Adrenal gland (tissue), 12 donors: Measurements from ENCODE around the gene PLCH2. TPM values are rescaled to one million over a fixed set of nuclear protein-coding genes. Genes with fewer than 3 reads are reported as not detected.

ENCODE experiments used
- DNase-seq, 7 donors: peaks; one replicate each; pipeline ENCODE4 v3.0.0-alpha.2; 2019 to 2020
- H3K27ac ChIP-seq, 5 donors: fragments of 200-600 bp; sonication (generic) in 4 of 5; 1 replicate in 3 of 5; 2 replicates in 2 of 5; pipeline versions ENCODE4 v1.5.1 to v1.8.0; 2016 to 2020; ENCODE audit warnings: mild to moderate bottlenecking in 1 of 5
- H3K27me3 ChIP-seq: fragments of 200-600 bp; 2 replicates; pipeline ENCODE4 v1.8.0; 2021
- H3K36me3 ChIP-seq, 2 donors: fragments of 200-600 bp; replicated peaks in 1 of 2; 1 replicate in 1 of 2; 2 replicates in 1 of 2; pipeline versions ENCODE4 v1.5.1 to v1.8.0; 2018 to 2022
- H3K4me1 ChIP-seq, 2 donors: fragments of 200-600 bp; replicated peaks in 1 of 2; 1 replicate in 1 of 2; 2 replicates in 1 of 2; pipeline versions ENCODE4 v1.5.1 to v1.8.0; 2018 to 2021
- H3K4me3 ChIP-seq, 4 donors: fragments of 200-600 bp; sonication (generic) in 3 of 4; one replicate each; pipeline ENCODE4 v1.5.1; 2016 to 2018
- H3K9me3 ChIP-seq, 3 donors: fragments of 200-600 bp; sonication (generic) in 1 of 3; replicated peaks in 1 of 3; 1 replicate in 2 of 3; 2 replicates in 1 of 3; pipeline versions ENCODE4 v1.5.1 to v1.8.0; 2016 to 2021
- CTCF ChIP-seq, 6 experiments: fragments of 450-650 bp in 4 of 6; fragments of 200-600 bp in 2 of 6; sonication (generic) in 1 of 6; IDR thresholded peaks; 1 replicate in 5 of 6; 2 replicates in 1 of 6; pipeline versions ENCODE4 v1.5.1 to v1.8.0; 2016 to 2021; ENCODE audit warnings: antibody characterized with exemption in 6 of 6, mild to moderate bottlenecking in 2 of 6, moderate library complexity in 1 of 6
- POLR2A ChIP-seq, 2 donors: fragments of 450-650 bp; IDR thresholded peaks; one replicate each; pipeline ENCODE4 v1.6.1; 2017; ENCODE audit warnings: antibody characterized with exemption in 2 of 2, mild to moderate bottlenecking in 2 of 2, moderate library complexity in 1 of 2
- WGBS, 4 donors: extraction: QIAGEN DNeasy Blood & Tissue Kit in 2 of 4; methylation state at CpG; one replicate each; pipeline versions ENCODE4 v1.1.5 to v1.1.7; 2013 to 2017; 5-methylcytosine and 5-hydroxymethylcytosine counted together
- intact Hi-C, 2 donors: fragments of 100-400 bp; cut with DNase I; formaldehyde crosslinking; loops; one replicate each; pipeline versions ENCODE4 v1.14.1 to v1.15.0; 2022 to 2023
- polyA plus RNA-seq, 3 donors: library from polyadenylated mRNA; stranded (reverse); fragments of 200-250 nt in 2 of 3; fragments of 350-450 nt in 1 of 3; fragmentation: Illumina TruSeq in 1 of 3; extraction: RNeasy Lipid Tissue Mini Kit (QIAGEN cat#74804) in 1 of 3; gene quantifications; one replicate each; pipeline ENCODE4 v1.2.3, GENCODE V29; 2013 to 2014
- total RNA-seq, 9 donors: library from RNA; depleted of rRNA in 4 of 9; stranded (reverse); fragments of >200 nt in 4 of 9; fragments of 120-200 nt in 1 of 9; fragmentation: NEBNext Ultra II Directional in 1 of 9; extraction: Animal tissue kit (Norgen Biotek cat#: 25700) in 1 of 9; gene quantifications; one replicate each; pipeline versions ENCODE4 v1.1.0 to v1.2.4, GENCODE V29; 2013 to 2023
- donor health status: healthy with polysubstance abuse.
- donor health status: Bipolar disorder and iron deficiency.
- donor health status: DM: yes; HTN: yes; CAD: no.
- donor health status: DM: no; HTN: no; CAD: no.
- donor health status: DM: no; HTN: no; CAD: no.
- donor health status: DM: yes; HTN: yes; CAD: no.

The PLCH2 gene
- total and polyA plus RNA-seq, 12 donors: 0.22 to 66.3 (median 2.2) TPM; not detected in 1

- intact Hi-C loops: no loop called here
- Histone ChIP-seq H3K36me3 (no peaks in the 10 kb centered on the region), H3K9me3 (no peaks in the 10 kb centered on the region), H3K4me3 (no peak overlapping the region), H3K27ac (no peak overlapping the region), H3K4me1 (no peaks in the 10 kb centered on the region), H3K27me3 (peaks cover 27% of the 10 kb centered on the region)
- DNase-seq: no peak
- 59 to 87% (median 76%) methylated on average over 16 to 18 of the region's 18 CpGs for WGBS, 4 donors
- TF ChIP-seq POLR2A (IDR thresholded peaks at IDR 0.05): no peak
- TF ChIP-seq CTCF (IDR thresholded peaks at IDR 0.05): no peak
These were observed 28.0 kb upstream of the PLCH2 start for GRCh38 chr1:2448098-2448445.

- Histone ChIP-seq H3K27me3 (peaks cover 25% of the 10 kb centered on the region), H3K4me3 (no peak overlapping the region), H3K27ac (no peak overlapping the region), H3K36me3 (no peaks in the 10 kb centered on the region), H3K4me1 (no peaks in the 10 kb centered on the region), H3K9me3 (no peaks in the 10 kb centered on the region)
- peak in 5 of 7 donors; percentile 50 to 78 (median 66) for DNase-seq
- intact Hi-C loops: no loop called here
- no peak for TF ChIP-seq POLR2A (IDR thresholded peaks at IDR 0.05)
- no peak for TF ChIP-seq CTCF (IDR thresholded peaks at IDR 0.05)
- WGBS, 4 donors: 67 to 78% (median 69%) methylated on average over 17 to 23 of the region's 23 CpGs
These were observed 26.2 kb upstream of the PLCH2 start for GRCh38 chr1:2449636-2450454.

- Histone ChIP-seq H3K4me1 (no peaks in the 10 kb centered on the region), H3K27me3 (peaks cover 21% of the 10 kb centered on the region), H3K9me3 (no peaks in the 10 kb centered on the region), H3K4me3 (no peak overlapping the region), H3K27ac (no peak overlapping the region), H3K36me3 (no peaks in the 10 kb centered on the region)
- intact Hi-C loops: no loop called here
- 10 to 40% (median 29%) methylated on average over 4 to 18 of the region's 18 CpGs for WGBS, 4 donors
- DNase-seq: no peak
- TF ChIP-seq CTCF (IDR thresholded peaks at IDR 0.05) (no peak), POLR2A (IDR thresholded peaks at IDR 0.05) (no peak)
These were observed 24.3 kb upstream of the PLCH2 start for GRCh38 chr1:2451741-2452140.

- peaks cover 21% of the 10 kb centered on the region for H3K27me3 ChIP-seq
These were observed 23.7 kb upstream of the PLCH2 start for GRCh38 chr1:2452201-2452931.

More at GRCh38 chr1:2452201-2452931, 23.7 kb upstream of the PLCH2 start:
- TF ChIP-seq POLR2A (IDR thresholded peaks at IDR 0.05) (no peak), CTCF (IDR thresholded peaks at IDR 0.05) (no peak)
- Histone ChIP-seq H3K36me3 (no peaks in the 10 kb centered on the region), H3K27ac (no peak overlapping the region), H3K9me3 (no peaks in the 10 kb centered on the region), H3K4me3 (no peak overlapping the region), H3K4me1 (no peaks in the 10 kb centered on the region)
- peak in 1 of 7 donors; percentile 37 for DNase-seq
- WGBS, 4 donors: 49 to 78% (median 55%) methylated on average over 8 to 21 of the region's 21 CpGs
- intact Hi-C loops: no loop called here
